Heart left ventricle (tissue), 16 donors: Measurements from ENCODE around the gene ZBTB12. TPM values are rescaled to one million over a fixed set of nuclear protein-coding genes. Genes with fewer than 3 reads are reported as not detected.

Experiments
- ATAC-seq, 4 donors: fragments of 200-7000 bp; cut with Tn5 transposase; one replicate each; pipeline ENCODE4 v1.9.1; 2020 to 2022; ENCODE audit warnings: moderate library complexity in 4 of 4, mild to moderate bottlenecking in 3 of 4, moderate number of reproducible peaks in 1 of 4
- DNase-seq, 5 donors: peaks; one replicate each; pipeline ENCODE4 v3.0.0-alpha.2; 2020
- H3K27ac ChIP-seq, 12 donors: fragments of 200-600 bp; sonication (generic) in 4 of 12; one replicate each; pipeline versions ENCODE4 v1.5.0 to v1.8.0; 2016 to 2022; ENCODE audit warnings: mild to moderate bottlenecking in 2 of 12
- H3K27me3 ChIP-seq, 9 donors: fragments of 200-600 bp; sonication (generic) in 2 of 9; one replicate each; pipeline versions ENCODE4 v1.5.1 to v1.8.0; 2016 to 2022; ENCODE audit warnings: mild to moderate bottlenecking in 3 of 9
- H3K36me3 ChIP-seq, 9 donors: fragments of 200-600 bp; sonication (generic) in 2 of 9; one replicate each; pipeline versions ENCODE4 v1.5.0 to v1.8.0; 2018 to 2022; ENCODE audit warnings: mild to moderate bottlenecking in 2 of 9
- H3K4me1 ChIP-seq, 12 donors: fragments of 200-600 bp; sonication (generic) in 4 of 12; one replicate each; pipeline versions ENCODE4 v1.5.0 to v1.8.0; 2016 to 2022; ENCODE audit warnings: mild to moderate bottlenecking in 3 of 12
- H3K4me3 ChIP-seq, 12 donors: fragments of 200-600 bp; sonication (generic) in 4 of 12; one replicate each; pipeline versions ENCODE4 v1.5.0 to v1.8.0; 2017 to 2022; ENCODE audit warnings: mild to moderate bottlenecking in 9 of 12, moderate library complexity in 4 of 12
- H3K9me3 ChIP-seq, 12 donors: fragments of 200-600 bp; sonication (generic) in 4 of 12; one replicate each; pipeline versions ENCODE4 v1.5.0 to v1.8.0; 2016 to 2022; ENCODE audit warnings: mild to moderate bottlenecking in 1 of 12
- CTCF ChIP-seq, 12 donors: fragments of 200-600 bp; sonication (generic) in 4 of 12; IDR thresholded peaks; one replicate each; pipeline versions ENCODE4 v1.5.0 to v1.8.0; 2018 to 2022; ENCODE audit warnings: antibody characterized with exemption in 12 of 12, mild to moderate bottlenecking in 5 of 12
- POLR2A ChIP-seq, 2 donors: fragments of 450-650 bp; IDR thresholded peaks; one replicate each; pipeline ENCODE4 v1.6.1; 2017; ENCODE audit warnings: antibody characterized with exemption in 2 of 2, mild to moderate bottlenecking in 2 of 2, moderate library complexity in 2 of 2
- WGBS, 4 donors: extraction: QIAGEN DNeasy Blood & Tissue Kit in 2 of 4; methylation state at CpG; one replicate each; pipeline versions ENCODE4 v1.1.5 to v1.1.7; 2013 to 2018; 5-methylcytosine and 5-hydroxymethylcytosine counted together
- intact Hi-C, 10 donors: fragments of 100-400 bp; cut with DNase I; formaldehyde crosslinking; loops; one replicate each; pipeline versions ENCODE4 v1.11.1 to v1.14.2; 2022
- polyA plus RNA-seq, 2 donors: library from polyadenylated mRNA; stranded (reverse); fragments of 200-250 nt; gene quantifications; one replicate each; pipeline ENCODE4 v1.2.3, GENCODE V29; 2013
- total RNA-seq, 9 donors: library from RNA; depleted of rRNA in 2 of 9; stranded (reverse); fragments of >200 nt in 2 of 9; fragmentation: NEBNext Ultra II Directional in 3 of 9; extraction: Animal tissue kit (Norgen Biotek cat#: 25700) in 3 of 9; gene quantifications; one replicate each; pipeline versions ENCODE4 v1.1.0 to v1.2.4, GENCODE V29; 2016 to 2023
- donor health status: ischemic (EF 13 %, LVEDD 7.1; RV severe dilation, severe dysfunction).
- donor health status: healthy with polysubstance abuse.
- donor health status: DM: no; HTN: yes; CAD: no.
- donor health status: DM: no; HTN: no; CAD: no.
- donor health status: ischemic (EF 25% LVEDD 6.9; RV normal size, moderate dysfunction).
- donor health status: ischemic (EF 25% LVEDD 5.7; RV mildly dilated, moderate dysfunction).
- donor health status: healthy.
- donor health status: DM: yes; HTN: yes; CAD: no.
- donor health status: ischemic (EF 35%, LVEDD 5.7; RV mildly dilated, moderate dysfunction).
- donor health status: nonischemic (EF 11% LVEDD 7.7; RV severe dilation, severe dysfunction).
- donor health status: DM: yes; HTN: yes; CAD: no.
- donor health status: PGD.
- donor health status: ischemic (EF 29% LVEDD 5.4; RV normal size, mild dysfunction).
- donor health status: nonischemic (EF 23%, LVEDD 6.1; RV moderate dilation, normal function).

Gene ZBTB12
- total and polyA plus RNA-seq, 11 donors = 0.99 to 4.3 (median 2.3) TPM

GRCh38 chr6:31892821-31893220 lies 9.1 kb downstream of the ZBTB12 start:
- Histone ChIP-seq H3K36me3 (peaks cover 0 to 78% (median 74%) of the 10 kb centered on the region in 9 donors), H3K9me3 (no peaks in the 10 kb centered on the region), H3K4me1 (peaks cover 0 to 9% (median 6%) of the 10 kb centered on the region in 12 donors), H3K27ac (no peak overlapping the region), H3K27me3 (no peaks in the 10 kb centered on the region), H3K4me3 (no peak overlapping the region)
- WGBS, 4 donors = 83 to 90% (median 87%) methylated on average over 2 to 6 of the region's 6 CpGs
- DNase-seq (no peak), ATAC-seq (no peak)
- intact Hi-C loops = no loop called here
- no peak for TF ChIP-seq POLR2A (IDR thresholded peaks at IDR 0.05)
- TF ChIP-seq CTCF (IDR thresholded peaks at IDR 0.05) = no peak

- intact Hi-C loops = no loop called here
- Histone ChIP-seq H3K27ac (no peak overlapping the region), H3K9me3 (no peaks in the 10 kb centered on the region), H3K4me3 (no peak overlapping the region), H3K27me3 (no peaks in the 10 kb centered on the region), H3K4me1 (no peaks in the 10 kb centered on the region), H3K36me3 (peaks cover 0 to 96% (median 94%) of the 10 kb centered on the region in 9 donors)
- 93 to 98% (median 97%) methylated on average over 3 of the region's 3 CpGs for WGBS, 4 donors
- DNase-seq (no peak), ATAC-seq (no peak)
- no peak for TF ChIP-seq POLR2A (IDR thresholded peaks at IDR 0.05)
- no peak for TF ChIP-seq CTCF (IDR thresholded peaks at IDR 0.05)
These were observed 12.4 kb downstream of the ZBTB12 start for GRCh38 chr6:31889331-31889972.

- no peak overlapping the region for H3K4me3 ChIP-seq
- DNase-seq (peak in 1 of 5 donors; percentile 73), ATAC-seq (peak in 3 of 4 donors; percentile 27 to 49 (median 29))
- TF ChIP-seq POLR2A (IDR thresholded peaks at IDR 0.05) = no peak
- TF ChIP-seq CTCF (IDR thresholded peaks at IDR 0.05) = peak; percentile 30 to 77 (median 66)
- no peaks in the 10 kb centered on the region for H3K9me3 ChIP-seq
- intact Hi-C loops = no loop called here
- peaks cover 0 to 96% (median 94%) of the 10 kb centered on the region in 9 donors for H3K36me3 ChIP-seq
- WGBS, 4 donors = 84 to 89% (median 86%) methylated on average over 24 to 43 of the region's 43 CpGs
- H3K4me1 ChIP-seq = no peaks in the 10 kb centered on the region
- H3K27ac ChIP-seq = no peak overlapping the region
- H3K27me3 ChIP-seq = no peaks in the 10 kb centered on the region
These were observed 13.3 kb downstream of the ZBTB12 start for GRCh38 chr6:31888276-31889258.
